HTERT RPE-1 (cell line): ENCODE results near the gene ATP1A4.

Source experiments
- in situ Hi-C: fragments of 300-500 bp; cut with MboI; formaldehyde crosslinking; loops from 4 replicates; pipeline ENCODE4 v1.14.3; 2020; ENCODE audit warnings: low sequenced_read_pairs

The ATP1A4 gene

DNA sequence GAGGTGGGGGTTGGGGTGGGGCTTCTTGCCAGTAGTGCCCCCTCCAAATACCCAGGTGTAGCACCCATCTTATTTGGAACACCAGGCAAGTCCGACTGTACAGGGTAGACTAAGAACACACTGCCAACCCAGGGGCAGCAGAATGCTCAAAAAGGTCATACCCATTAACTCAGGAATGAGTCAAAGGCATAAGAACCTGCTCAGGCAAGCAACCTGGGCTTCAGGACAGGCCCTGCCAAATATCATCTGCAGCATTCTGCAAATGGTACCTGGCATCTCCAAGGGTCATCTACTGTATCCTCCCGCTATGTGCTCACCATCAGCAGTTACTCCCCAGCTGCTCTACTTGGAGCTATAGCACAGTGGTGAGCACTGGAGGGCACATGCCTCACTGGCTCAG, 73.2 kb downstream of the ATP1A4 start:
- in situ Hi-C loops = no loop called here

DNA sequence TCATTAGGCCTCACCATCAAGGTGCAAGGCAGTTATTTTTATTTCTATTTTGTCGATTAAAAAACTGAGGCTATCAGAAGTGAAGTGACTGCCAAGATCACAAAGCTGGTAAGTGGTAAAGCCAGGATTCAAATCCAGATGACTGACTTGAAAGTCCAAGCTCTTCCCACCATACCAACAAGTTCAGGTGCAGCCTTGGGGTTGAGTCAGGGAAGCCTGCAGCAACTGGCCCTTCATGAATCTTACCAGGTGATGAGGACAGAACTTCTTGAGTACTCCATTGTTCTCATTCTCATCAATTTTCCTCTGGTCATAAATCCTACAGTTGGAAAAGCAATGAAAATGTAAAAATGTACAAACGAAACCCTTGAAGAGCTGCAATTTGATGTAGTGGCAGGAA, 73.9 kb downstream of the ATP1A4 start:
- in situ Hi-C loops = no loop called here

DNA sequence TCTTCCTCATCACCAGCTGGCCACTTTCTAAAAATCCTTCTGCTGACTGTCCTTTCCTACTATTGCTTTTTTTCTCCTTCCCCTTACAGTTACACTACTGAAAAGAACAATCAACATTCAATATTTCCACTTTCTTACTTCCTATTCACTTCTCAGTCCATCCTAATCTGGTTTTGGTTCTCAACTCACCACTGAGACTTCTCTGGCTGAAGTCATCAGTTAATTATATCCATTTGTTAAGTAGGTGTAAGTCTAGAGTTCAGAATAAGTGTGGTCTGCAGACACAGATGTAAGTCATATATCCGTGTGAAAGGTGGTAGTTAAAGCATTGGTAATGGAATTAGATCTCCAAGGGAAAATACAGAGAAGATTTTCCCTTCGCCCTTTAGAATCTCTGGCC, 75.2 kb downstream of the ATP1A4 start:
- in situ Hi-C loops = no loop called here

DNA sequence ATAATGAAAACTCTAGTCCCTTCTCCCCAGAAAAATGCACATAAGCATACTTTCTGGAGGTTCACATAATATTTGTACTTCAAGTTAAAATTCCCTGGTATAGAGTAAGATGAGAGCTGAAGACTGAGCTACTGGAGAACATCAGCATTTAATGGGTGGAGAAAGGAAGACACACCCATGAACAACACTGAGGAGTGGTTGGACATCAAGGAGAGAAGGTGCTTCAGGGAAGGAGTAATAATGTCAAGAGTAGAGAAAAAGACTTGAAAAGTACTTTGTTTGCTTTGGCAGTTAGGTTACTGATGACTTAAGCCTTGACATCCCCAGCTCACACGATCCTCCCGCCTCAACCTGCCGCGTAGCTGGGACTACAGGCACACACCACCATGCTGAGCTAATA, 75.6 kb downstream of the ATP1A4 start:
- in situ Hi-C loops = no loop called here

DNA sequence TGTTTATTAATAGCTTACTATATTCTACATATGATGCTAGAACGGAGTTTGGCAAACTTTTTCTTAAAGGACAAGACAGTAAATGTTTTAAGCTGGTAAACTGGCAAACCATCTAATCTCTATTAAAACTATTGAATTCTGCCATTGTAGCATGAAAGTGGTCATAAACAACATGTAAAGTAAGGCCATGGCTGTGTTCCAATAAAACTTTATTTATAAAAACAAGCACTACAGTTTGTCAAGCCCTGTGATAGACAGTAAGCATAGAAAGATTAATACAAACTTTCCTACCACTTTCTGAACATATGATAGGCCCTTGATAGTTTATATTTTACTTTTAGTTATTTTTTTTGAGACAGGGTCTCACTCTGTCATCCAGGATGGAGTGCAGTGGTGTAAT, 76.2 kb downstream of the ATP1A4 start:
- in situ Hi-C loops = no loop called here

DNA sequence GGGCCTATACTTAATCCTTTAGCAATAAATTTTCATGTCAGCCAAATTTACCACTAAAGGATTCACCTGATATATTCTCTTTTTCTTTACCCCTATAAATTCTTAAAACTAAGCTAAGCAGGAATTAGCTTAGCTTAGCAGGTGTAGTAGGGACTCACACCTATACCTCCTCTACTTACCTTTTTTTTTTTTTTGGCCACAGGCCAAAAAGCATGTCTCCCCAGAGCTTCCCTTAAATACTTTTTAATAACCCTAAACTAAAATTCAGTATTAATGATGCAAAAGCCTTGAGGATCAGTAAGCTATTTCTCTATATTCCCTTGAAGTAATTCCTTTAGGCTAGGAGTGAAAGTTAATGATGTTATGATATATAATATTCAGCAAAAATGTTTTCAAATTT, 77.0 kb downstream of the ATP1A4 start:
- in situ Hi-C loops = no loop called here

DNA sequence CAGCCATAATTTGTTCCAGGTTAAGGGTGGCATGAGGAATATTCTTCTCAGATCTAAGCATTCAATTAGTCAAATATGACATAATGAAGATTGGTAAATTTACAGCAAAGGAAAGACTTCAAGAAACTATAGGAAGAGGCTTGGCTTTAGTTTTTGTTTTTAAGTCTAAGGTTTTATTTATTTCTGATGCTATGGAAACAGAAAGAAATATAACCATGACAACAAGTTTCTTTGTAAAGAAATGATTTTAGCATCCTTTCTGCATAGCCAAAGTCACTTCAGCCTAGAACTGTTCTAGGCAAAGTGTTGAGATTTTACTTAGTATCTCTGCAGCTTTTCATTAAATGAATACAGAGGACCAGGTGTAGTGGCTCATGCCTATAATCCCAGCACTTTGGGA, 81.5 kb downstream of the ATP1A4 start:
- in situ Hi-C loops = no loop called here
